ENCODE measurements around the gene PPFIBP1.
A peak's percentile ranks its signal among the peaks of the same experiment; 100 is the strongest.

The PPFIBP1 gene

DNA sequence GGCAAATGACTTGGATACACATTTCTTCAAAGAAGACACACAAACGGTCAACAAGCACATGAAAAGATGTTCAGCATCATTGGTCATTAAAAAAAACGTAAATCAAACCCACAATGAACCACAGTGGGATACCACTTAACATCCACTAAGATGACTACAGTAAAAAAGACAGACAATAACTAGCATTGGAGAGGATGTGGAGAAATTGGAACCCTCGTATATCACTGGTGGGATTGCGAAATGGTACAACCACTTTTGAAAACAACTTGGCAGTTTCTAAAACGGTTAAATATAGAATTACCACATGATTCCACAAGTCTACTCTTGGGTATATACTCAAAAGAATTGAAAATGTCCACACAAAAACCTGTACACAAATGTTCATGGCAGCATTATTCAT lies 25.2 kb upstream of the PPFIBP1 start:
- no peak overlapping the region for H3K27ac ChIP-seq
- no peak for TF ChIP-seq CTCF (IDR thresholded peaks at IDR 0.05)
- intact Hi-C loops (cut with DNase I; ENCODE audit: low total_unique reads): no loop called here

DNA sequence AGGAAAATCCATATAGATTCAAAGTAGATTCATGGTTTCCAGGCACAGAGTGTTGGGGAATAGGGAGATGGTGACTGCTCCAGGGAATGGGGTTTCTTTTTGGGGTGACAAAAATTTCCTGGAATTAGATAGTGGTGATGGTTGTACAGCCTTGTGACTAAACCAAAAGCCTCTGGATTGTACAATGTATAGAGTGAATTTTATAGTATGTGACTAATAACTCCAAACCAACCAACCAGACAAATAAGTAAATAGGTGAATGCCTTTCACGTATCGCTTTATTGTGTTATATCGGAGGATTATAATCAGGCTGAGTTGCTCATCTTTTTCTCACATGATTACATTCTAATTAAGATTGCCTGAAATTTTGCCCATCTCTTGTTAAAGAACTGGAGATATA lies 24.6 kb upstream of the PPFIBP1 start:
- Histone ChIP-seq H3K9me3 (no peaks in the 10 kb centered on the region), H3K27ac (no peak overlapping the region), H3K36me3 (no peaks in the 10 kb centered on the region), H3K4me3 (no peak overlapping the region), H3K4me1 (peaks cover 0 to 3% (median 0%) of the 10 kb centered on the region in 4 donors), H3K27me3 (no peaks in the 10 kb centered on the region)
- no peak for TF ChIP-seq CTCF (IDR thresholded peaks at IDR 0.05)
- no peak for DNase-seq
- intact Hi-C loops (cut with DNase I; ENCODE audit: low total_unique reads): no loop called here

More for the DNA sequence above, 25.2 kb upstream of the PPFIBP1 start:
- no peaks in the 10 kb centered on the region for H3K4me1 ChIP-seq
- no peak overlapping the region for H3K4me3 ChIP-seq
- H3K36me3 ChIP-seq: no peaks in the 10 kb centered on the region
- no peaks in the 10 kb centered on the region for H3K9me3 ChIP-seq
- DNase-seq: no peak
- H3K27me3 ChIP-seq: no peaks in the 10 kb centered on the region

DNA sequence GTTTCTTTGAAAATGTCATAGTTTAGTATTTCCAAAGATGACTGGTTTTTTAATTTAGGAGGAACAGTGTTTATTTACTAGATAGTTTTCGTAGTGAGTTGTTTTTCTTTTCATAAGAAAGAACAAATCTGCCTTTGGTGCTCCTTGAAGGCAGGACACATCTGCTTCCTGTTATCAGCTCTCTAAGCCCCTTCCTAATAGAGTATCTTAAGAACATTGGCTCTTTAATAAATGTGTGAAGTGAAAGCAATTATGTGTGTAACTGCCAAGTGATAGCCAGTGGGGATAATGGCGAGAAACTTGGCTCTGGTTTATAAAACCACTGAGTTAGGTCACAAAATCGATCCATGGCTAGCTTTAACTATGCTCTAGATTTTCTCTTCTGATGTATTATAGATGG lies 23.5 kb upstream of the PPFIBP1 start:
- Histone ChIP-seq H3K9me3 (no peaks in the 10 kb centered on the region), H3K27me3 (no peaks in the 10 kb centered on the region), H3K4me3 (no peak overlapping the region), H3K36me3 (no peaks in the 10 kb centered on the region), H3K4me1 (peaks cover 0 to 14% (median 4%) of the 10 kb centered on the region in 4 donors), H3K27ac (no peak overlapping the region)
- intact Hi-C loops (cut with DNase I; ENCODE audit: low total_unique reads): no loop called here
- DNase-seq: no peak
- TF ChIP-seq CTCF (IDR thresholded peaks at IDR 0.05): no peak

GRCh38 chr12:27502021-27502435 lies 22.0 kb upstream of the PPFIBP1 start:
- Histone ChIP-seq H3K27me3 (no peaks in the 10 kb centered on the region), H3K27ac (no peak overlapping the region), H3K36me3 (no peaks in the 10 kb centered on the region), H3K4me3 (no peak overlapping the region), H3K9me3 (no peaks in the 10 kb centered on the region), H3K4me1 (peaks cover 0 to 18% (median 8%) of the 10 kb centered on the region in 4 donors)
- TF ChIP-seq CTCF (IDR thresholded peaks at IDR 0.05): no peak
- no peak for DNase-seq
- intact Hi-C loops (cut with DNase I; ENCODE audit: low total_unique reads): no loop called here

DNA sequence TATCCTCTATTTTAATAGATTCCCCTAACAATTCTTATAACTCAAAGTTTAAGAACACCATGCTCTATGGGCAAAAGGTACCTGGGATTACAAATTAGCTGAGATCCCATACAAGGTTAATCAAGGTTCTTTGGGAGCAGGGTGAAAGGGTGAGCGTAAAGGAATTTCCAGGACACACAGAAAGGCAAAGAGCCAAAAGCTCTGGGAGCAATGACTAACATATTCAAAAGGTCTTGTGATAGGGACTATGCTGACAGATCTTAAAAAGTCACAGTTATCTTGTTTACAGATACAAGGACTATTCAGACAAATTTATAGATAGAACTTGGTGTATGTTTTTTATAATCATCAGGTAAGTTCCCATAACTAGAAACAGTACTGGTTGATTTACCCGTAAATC lies 19.5 kb upstream of the PPFIBP1 start:
- H3K27ac ChIP-seq: peak overlapping the region in 1 of 2 donors; percentile 44
- H3K36me3 ChIP-seq: no peaks in the 10 kb centered on the region
- no peak overlapping the region for H3K4me3 ChIP-seq
- no peak for TF ChIP-seq CTCF (IDR thresholded peaks at IDR 0.05)
- no peak for DNase-seq
- H3K27me3 ChIP-seq: no peaks in the 10 kb centered on the region
- intact Hi-C loops (cut with DNase I; ENCODE audit: low total_unique reads): no loop called here
- no peaks in the 10 kb centered on the region for H3K9me3 ChIP-seq
- H3K4me1 ChIP-seq: peaks cover 0 to 18% (median 8%) of the 10 kb centered on the region in 4 donors

- no peak for DNase-seq
- Histone ChIP-seq H3K4me1 (peaks cover 0 to 18% (median 8%) of the 10 kb centered on the region in 4 donors), H3K9me3 (no peaks in the 10 kb centered on the region), H3K36me3 (no peaks in the 10 kb centered on the region), H3K4me3 (no peak overlapping the region), H3K27ac (peak overlapping the region; percentile 44 to 51), H3K27me3 (no peaks in the 10 kb centered on the region)
- no peak for TF ChIP-seq CTCF (IDR thresholded peaks at IDR 0.05)
- intact Hi-C loops (cut with DNase I; ENCODE audit: low total_unique reads): no loop called here
Observed at GRCh38 chr12:27505109-27505508, 18.9 kb upstream of the PPFIBP1 start.
